ENCODE results near the gene CRAMP1. TPM values are rescaled to one million over a fixed set of nuclear protein-coding genes. Genes with fewer than 3 reads are reported as not detected.
"Not testable (repeated sequence)": the region's sequence is repeated elsewhere in the genome, so short reads cannot be mapped to it uniquely, and the experiment has no call there.

Gene CRAMP1
- total RNA-seq, 6 donors from 2014 or later: 16.3 to 57.6 (median 20.6) TPM

GRCh38 chr16:1592446-1592845 lies 19.7 kb upstream of the CRAMP1 start:
- TF ChIP-seq, protein P1, sequence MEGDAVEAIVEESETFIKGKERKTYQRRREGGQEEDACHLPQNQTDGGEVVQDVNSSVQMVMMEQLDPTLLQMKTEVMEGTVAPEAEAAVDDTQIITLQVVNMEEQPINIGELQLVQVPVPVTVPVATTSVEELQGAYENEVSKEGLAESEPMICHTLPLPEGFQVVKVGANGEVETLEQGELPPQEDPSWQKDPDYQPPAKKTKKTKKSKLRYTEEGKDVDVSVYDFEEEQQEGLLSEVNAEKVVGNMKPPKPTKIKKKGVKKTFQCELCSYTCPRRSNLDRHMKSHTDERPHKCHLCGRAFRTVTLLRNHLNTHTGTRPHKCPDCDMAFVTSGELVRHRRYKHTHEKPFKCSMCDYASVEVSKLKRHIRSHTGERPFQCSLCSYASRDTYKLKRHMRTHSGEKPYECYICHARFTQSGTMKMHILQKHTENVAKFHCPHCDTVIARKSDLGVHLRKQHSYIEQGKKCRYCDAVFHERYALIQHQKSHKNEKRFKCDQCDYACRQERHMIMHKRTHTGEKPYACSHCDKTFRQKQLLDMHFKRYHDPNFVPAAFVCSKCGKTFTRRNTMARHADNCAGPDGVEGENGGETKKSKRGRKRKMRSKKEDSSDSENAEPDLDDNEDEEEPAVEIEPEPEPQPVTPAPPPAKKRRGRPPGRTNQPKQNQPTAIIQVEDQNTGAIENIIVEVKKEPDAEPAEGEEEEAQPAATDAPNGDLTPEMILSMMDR (IDR thresholded peaks at IDR 0.05): no peak
- TF ChIP-seq EP300 (IDR thresholded peaks at IDR 0.05): no peak
- TF ChIP-seq POLR2AphosphoS5 (IDR thresholded peaks at IDR 0.05): no peak
- TF ChIP-seq POLR2A (IDR thresholded peaks at IDR 0.05): no peak
- H3K36me3 ChIP-seq: peaks cover 0 to 46% (median 21%) of the 10 kb centered on the region in 4 donors
- no peak overlapping the region for H3K27ac ChIP-seq
- no peak for DNase-seq
- no peak overlapping the region for H3K4me3 ChIP-seq
- ATAC-seq (ENCODE audit: low FRiP score in 2 of 2): no peak
- H3K9me3 ChIP-seq: no peaks in the 10 kb centered on the region
- no peaks in the 10 kb centered on the region for H3K4me1 ChIP-seq
- 92 to 93% methylated on average over 16 of the region's 16 CpGs for WGBS, 2 donors
- H3K27me3 ChIP-seq: no peaks in the 10 kb centered on the region

GRCh38 chr16:1595511-1595910 lies 16.6 kb upstream of the CRAMP1 start:
- H3K4me1 ChIP-seq; DNase-seq; H3K27me3 ChIP-seq; H3K27ac ChIP-seq; H3K4me3 ChIP-seq; ATAC-seq (ENCODE audit: low FRiP score in 2 of 2); H3K9me3 ChIP-seq: not testable (repeated sequence)
- WGBS, 2 donors: 78 to 84% methylated on average over 5 of the region's 5 CpGs
- peaks cover 0 to 37% (median 10%) of the 10 kb centered on the region in 4 donors for H3K36me3 ChIP-seq

GRCh38 chr16:1596516-1596915 lies 15.6 kb upstream of the CRAMP1 start:
- Histone ChIP-seq H3K27me3 (no peaks in the 10 kb centered on the region), H3K4me1 (peaks cover 0 to 8% (median 2%) of the 10 kb centered on the region in 4 donors), H3K4me3 (no peak overlapping the region), H3K27ac (no peak overlapping the region), H3K36me3 (peaks cover 0 to 34% (median 9%) of the 10 kb centered on the region in 4 donors), H3K9me3 (no peaks in the 10 kb centered on the region)
- ATAC-seq (ENCODE audit: low FRiP score in 2 of 2) (no peak), DNase-seq (no peak)
- no peak for TF ChIP-seq POLR2AphosphoS5 (IDR thresholded peaks at IDR 0.05)
- TF ChIP-seq, protein P1 (IDR thresholded peaks at IDR 0.05): no peak
- TF ChIP-seq EP300 (IDR thresholded peaks at IDR 0.05): no peak
- no peak for TF ChIP-seq POLR2A (IDR thresholded peaks at IDR 0.05)
- 92 to 93% methylated on average over 12 of the region's 12 CpGs for WGBS, 2 donors

- H3K27ac ChIP-seq: no peak overlapping the region
- peaks cover 0 to 28% (median 12%) of the 10 kb centered on the region in 4 donors for H3K36me3 ChIP-seq
- DNase-seq: peak in 1 of 2 donors; percentile 44
- H3K27me3 ChIP-seq: no peaks in the 10 kb centered on the region
- peaks cover 0 to 8% (median 4%) of the 10 kb centered on the region in 4 donors for H3K4me1 ChIP-seq
- no peaks in the 10 kb centered on the region for H3K9me3 ChIP-seq
- TF ChIP-seq POLR2A (IDR thresholded peaks at IDR 0.05) (no peak), POLR2AphosphoS5 (IDR thresholded peaks at IDR 0.05) (no peak), EP300 (IDR thresholded peaks at IDR 0.05) (no peak)
- TF ChIP-seq, protein P1 (IDR thresholded peaks at IDR 0.05): no peak
- no peak for ATAC-seq (ENCODE audit: low FRiP score in 2 of 2)
- WGBS, 2 donors: 84 to 92% methylated on average over 10 to 11 of the region's 13 CpGs
- H3K4me3 ChIP-seq: no peak overlapping the region
Observed at GRCh38 chr16:1597154-1597553, 15.0 kb upstream of the CRAMP1 start.

- Histone ChIP-seq H3K27ac (peak overlapping the region in 3 of 4 donors; percentile 32 to 78 (median 62)), H3K27me3 (no peaks in the 10 kb centered on the region), H3K9me3 (no peaks in the 10 kb centered on the region), H3K4me1 (peaks cover 0 to 8% (median 4%) of the 10 kb centered on the region in 4 donors), H3K4me3 (no peak overlapping the region), H3K36me3 (peaks cover 0 to 20% (median 6%) of the 10 kb centered on the region in 4 donors)
- DNase-seq (no peak), ATAC-seq (ENCODE audit: low FRiP score in 2 of 2) (peak in 1 of 2 donors; percentile 31)
- 73 to 74% methylated on average over 7 of the region's 7 CpGs for WGBS, 2 donors
- no peak for TF ChIP-seq POLR2A (IDR thresholded peaks at IDR 0.05)
- TF ChIP-seq EP300 (IDR thresholded peaks at IDR 0.05): no peak
- no peak for TF ChIP-seq POLR2AphosphoS5 (IDR thresholded peaks at IDR 0.05)
- TF ChIP-seq, protein P1 (IDR thresholded peaks at IDR 0.05): no peak
Observed at GRCh38 chr16:1601031-1601430, 11.1 kb upstream of the CRAMP1 start.
